Coronary artery (tissue), 2 donors: Measurements from ENCODE around the gene DACH1.
A peak's percentile ranks its signal among the peaks of the same experiment; 100 is the strongest.

Source experiments
- DNase-seq: peaks from one replicate; pipeline ENCODE4 v3.0.0-alpha.2; 2017; ENCODE audit warnings: low spot score
- H3K27ac ChIP-seq, 2 donors: fragments of 200-600 bp; sonication (generic); one replicate each; pipeline ENCODE4 v1.5.1; 2016 to 2019
- H3K4me3 ChIP-seq: fragments of 200-600 bp; sonication (generic); 2 replicates; pipeline ENCODE4 v1.5.1; 2016; ENCODE audit warnings: mild to moderate bottlenecking, moderate library complexity
- CTCF ChIP-seq: fragments of 200-600 bp; sonication (generic); IDR thresholded peaks from one replicate; pipeline ENCODE4 v1.5.1; 2019; ENCODE audit warnings: antibody characterized with exemption

DACH1 gene

GRCh38 chr13:71866335-71867130, 471 bp downstream of the DACH1 start:
- H3K27ac ChIP-seq: peak overlapping the region in 1 of 2 donors; percentile 11
- no peak for TF ChIP-seq CTCF
- peak overlapping the region; percentile 74 for H3K4me3 ChIP-seq
- no peak for DNase-seq

GRCh38 chr13:71865874-71866334, 1.1 kb downstream of the DACH1 start:
- DNase-seq: no peak
- no peak for TF ChIP-seq CTCF
- peak overlapping the region in 1 of 2 donors; percentile 11 for H3K27ac ChIP-seq
- peak overlapping the region; percentile 74 for H3K4me3 ChIP-seq

- TF ChIP-seq CTCF: no peak
Measured at GRCh38 chr13:71864986-71865873, 1.8 kb downstream of the DACH1 start.

GRCh38 chr13:71864094-71864985, 2.7 kb downstream of the DACH1 start:
- no peak for DNase-seq
- TF ChIP-seq CTCF: no peak
- H3K4me3 ChIP-seq: peak overlapping the region; percentile 74
- H3K27ac ChIP-seq: no peak overlapping the region

More at GRCh38 chr13:71864986-71865873, 1.8 kb downstream of the DACH1 start:
- DNase-seq: no peak
- H3K27ac ChIP-seq: no peak overlapping the region
- H3K4me3 ChIP-seq: peak overlapping the region; percentile 74

- TF ChIP-seq CTCF: no peak
- H3K4me3 ChIP-seq: no peak overlapping the region
- H3K27ac ChIP-seq: no peak overlapping the region
- DNase-seq: no peak
Measured at GRCh38 chr13:71863254-71863865, 3.6 kb downstream of the DACH1 start.

- TF ChIP-seq CTCF: no peak
- no peak overlapping the region for H3K27ac ChIP-seq
- no peak overlapping the region for H3K4me3 ChIP-seq
Measured at GRCh38 chr13:71862459-71862943, 4.5 kb downstream of the DACH1 start.

More at GRCh38 chr13:71862459-71862943, 4.5 kb downstream of the DACH1 start:
- no peak for DNase-seq
